Effector memory CD4-positive, alpha-beta T cell (primary cell): ENCODE results near the gene GRIPAP1.

ENCODE experiments used
- DNase-seq, 3 donors: peaks; one replicate each; pipeline ENCODE4 v3.0.0-alpha.2; 2020
- H3K27ac ChIP-seq: 2 replicates; pipeline ENCODE4 v1.7.0; 2013; ENCODE audit warnings: mild to moderate bottlenecking, low read length, moderate library complexity; ENCODE audit not compliant: insufficient read depth, poor library complexity, severe bottlenecking
- H3K27me3 ChIP-seq: replicated peaks from 2 replicates; pipeline ENCODE4 v1.7.0; 2013; ENCODE audit warnings: mild to moderate bottlenecking, low read length; ENCODE audit not compliant: insufficient read depth, control insufficient read depth, poor library complexity, severe bottlenecking
- H3K36me3 ChIP-seq: 2 replicates; pipeline ENCODE4 v1.7.0; 2013; ENCODE audit warnings: mild to moderate bottlenecking, low read length, moderate library complexity; ENCODE audit not compliant: control insufficient read depth, insufficient read depth
- H3K4me1 ChIP-seq: 2 replicates; pipeline ENCODE4 v1.7.0; 2013; ENCODE audit warnings: low read length, mild to moderate bottlenecking; ENCODE audit not compliant: control insufficient read depth, insufficient read depth, poor library complexity, severe bottlenecking
- H3K4me3 ChIP-seq: 2 replicates; pipeline ENCODE4 v1.7.0; 2013; ENCODE audit warnings: low read length, low read depth, mild to moderate bottlenecking; ENCODE audit not compliant: insufficient read depth, poor library complexity, severe bottlenecking
- H3K9me3 ChIP-seq: 2 replicates; pipeline ENCODE4 v1.7.0; 2013; ENCODE audit warnings: mild to moderate bottlenecking, low read length, moderate library complexity; ENCODE audit not compliant: control insufficient read depth
- total RNA-seq, 3 donors: gene quantifications; one replicate each; lab custom pipeline; 2026; lab: John Stamatoyannopoulos, UW

The GRIPAP1 gene
- total RNA-seq, result 91.1 to 115 (median 104) reads per million in 3 donors

DNA sequence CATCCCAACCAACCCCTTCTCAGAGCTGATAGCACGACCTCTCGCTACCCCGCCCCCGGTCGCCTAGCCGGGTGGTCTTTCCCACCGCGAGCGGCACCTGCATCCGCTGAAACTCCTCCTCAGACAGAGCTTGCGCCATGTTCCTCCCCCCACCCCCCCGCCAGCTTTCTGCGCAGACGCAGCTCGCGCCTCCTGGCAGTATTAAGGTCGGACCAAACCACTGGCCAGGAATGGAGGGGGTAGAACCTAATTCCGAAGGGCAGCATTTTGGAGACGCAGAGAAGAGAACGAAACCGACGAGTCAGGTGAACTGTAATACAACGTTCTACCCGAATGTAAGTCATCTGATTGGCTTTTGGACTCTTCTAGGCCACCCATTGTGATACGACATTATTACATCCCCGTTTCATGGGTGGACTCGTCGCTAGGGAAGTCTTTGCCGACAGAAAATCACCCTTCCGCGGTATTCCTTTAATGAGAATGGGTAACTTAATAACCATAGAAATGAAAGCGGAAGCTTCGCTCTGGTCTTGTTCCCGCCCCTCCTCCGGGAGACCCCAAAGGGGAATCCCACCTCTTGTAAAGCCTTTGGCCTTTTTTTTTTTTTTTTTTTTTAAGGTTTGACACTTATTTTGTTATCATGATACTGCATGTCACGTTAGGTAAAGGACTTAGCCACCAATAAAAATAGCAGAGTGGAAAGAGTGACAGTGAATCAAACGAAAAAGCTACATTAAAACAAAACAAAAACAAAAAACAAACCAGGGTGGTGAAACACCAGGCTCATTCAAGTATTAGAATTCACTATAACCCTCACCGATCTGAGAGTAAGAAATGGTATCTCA lies at the start of gene GRIPAP1:
Gene GRIPAP1 (minus strand): TSS at position 174 of the 845 bp plus-strand sequence. CDS start 35 bp downstream, at position 139.
- Histone ChIP-seq H3K27me3 (no peaks in the 10 kb centered on the region), H3K27ac (peak within 1 kb of the TSS; percentile 94), H3K36me3 (peaks cover 9% of the 10 kb centered on the region), H3K4me1 (peaks cover 2% of the 10 kb centered on the region), H3K4me3 (peak within 1 kb of the TSS; percentile 87), H3K9me3 (no peaks in the 10 kb centered on the region)
- DNase-seq, result peak; percentile 68 to 73 (median 70)

GRCh38 chrX:49043987-49044281 lies 41.9 kb upstream of the GRIPAP1 start:
- DNase-seq, result no peak
- no peak overlapping the region for H3K4me3 ChIP-seq
- peak overlapping the region; percentile 76 for H3K27ac ChIP-seq
- peaks cover 17% of the 10 kb centered on the region for H3K4me1 ChIP-seq
- no peaks in the 10 kb centered on the region for H3K9me3 ChIP-seq
- no peaks in the 10 kb centered on the region for H3K27me3 ChIP-seq
- H3K36me3 ChIP-seq, result peaks cover 7% of the 10 kb centered on the region

DNA sequence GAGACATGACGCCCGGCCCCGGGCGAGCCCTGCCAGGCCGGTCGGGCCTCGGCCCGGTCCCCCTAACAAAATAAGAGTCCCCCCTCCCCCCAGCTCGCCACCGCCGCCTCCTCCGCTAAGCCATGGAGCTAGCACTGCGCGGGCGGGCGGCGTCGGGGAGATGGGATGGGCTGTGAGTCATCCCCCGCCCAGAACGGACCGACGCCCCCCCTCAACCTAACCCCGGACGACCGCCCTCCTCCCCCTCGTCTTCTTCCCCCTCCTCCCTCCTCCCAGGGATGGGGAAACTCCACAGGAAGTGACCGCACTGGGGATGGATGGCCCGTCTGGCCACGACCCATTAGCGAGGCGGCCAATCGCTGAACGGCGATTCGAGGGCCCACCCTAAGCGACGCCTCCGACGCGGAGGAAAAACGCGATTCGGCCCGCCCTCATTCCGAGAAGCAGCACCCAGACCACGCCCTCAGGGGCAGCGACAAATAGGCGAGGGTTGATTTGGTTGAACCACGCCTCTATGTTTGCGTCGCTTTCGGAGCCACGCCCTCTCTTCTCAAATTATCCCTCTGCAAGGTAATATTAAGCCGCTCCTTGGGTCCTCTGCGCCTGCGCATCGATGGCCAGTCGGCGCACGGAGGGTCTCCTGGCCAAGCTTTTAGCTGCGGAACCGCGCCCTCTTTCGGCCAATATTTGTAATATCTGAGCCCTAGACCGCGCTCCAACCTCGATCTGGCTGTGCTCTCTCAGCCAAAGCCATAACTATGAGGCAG lies 41.3 kb upstream of the GRIPAP1 start, which contains the start of gene TFE3:
Gene TFE3 (minus strand): TSS at position 138 of the 767 bp plus-strand sequence. CDS start 131 bp downstream, at position 7.
- peak within 1 kb of the TSS; percentile 61 for H3K4me3 ChIP-seq
- H3K9me3 ChIP-seq, result no peaks in the 10 kb centered on the region
- peak; percentile 94 to 95 (median 95) for DNase-seq
- no peaks in the 10 kb centered on the region for H3K27me3 ChIP-seq
- H3K4me1 ChIP-seq, result peaks cover 17% of the 10 kb centered on the region
- peaks cover 11% of the 10 kb centered on the region for H3K36me3 ChIP-seq
- peak within 1 kb of the TSS; percentile 89 for H3K27ac ChIP-seq

GRCh38 chrX:49042581-49043219 lies 40.6 kb upstream of the GRIPAP1 start:
- H3K9me3 ChIP-seq, result no peaks in the 10 kb centered on the region
- H3K4me1 ChIP-seq, result peaks cover 17% of the 10 kb centered on the region
- peak overlapping the region; percentile 89 for H3K27ac ChIP-seq
- H3K4me3 ChIP-seq, result peak overlapping the region; percentile 61
- peak in 1 of 3 donors; percentile 5 for DNase-seq
- H3K36me3 ChIP-seq, result peaks cover 13% of the 10 kb centered on the region
- H3K27me3 ChIP-seq, result no peaks in the 10 kb centered on the region

DNA sequence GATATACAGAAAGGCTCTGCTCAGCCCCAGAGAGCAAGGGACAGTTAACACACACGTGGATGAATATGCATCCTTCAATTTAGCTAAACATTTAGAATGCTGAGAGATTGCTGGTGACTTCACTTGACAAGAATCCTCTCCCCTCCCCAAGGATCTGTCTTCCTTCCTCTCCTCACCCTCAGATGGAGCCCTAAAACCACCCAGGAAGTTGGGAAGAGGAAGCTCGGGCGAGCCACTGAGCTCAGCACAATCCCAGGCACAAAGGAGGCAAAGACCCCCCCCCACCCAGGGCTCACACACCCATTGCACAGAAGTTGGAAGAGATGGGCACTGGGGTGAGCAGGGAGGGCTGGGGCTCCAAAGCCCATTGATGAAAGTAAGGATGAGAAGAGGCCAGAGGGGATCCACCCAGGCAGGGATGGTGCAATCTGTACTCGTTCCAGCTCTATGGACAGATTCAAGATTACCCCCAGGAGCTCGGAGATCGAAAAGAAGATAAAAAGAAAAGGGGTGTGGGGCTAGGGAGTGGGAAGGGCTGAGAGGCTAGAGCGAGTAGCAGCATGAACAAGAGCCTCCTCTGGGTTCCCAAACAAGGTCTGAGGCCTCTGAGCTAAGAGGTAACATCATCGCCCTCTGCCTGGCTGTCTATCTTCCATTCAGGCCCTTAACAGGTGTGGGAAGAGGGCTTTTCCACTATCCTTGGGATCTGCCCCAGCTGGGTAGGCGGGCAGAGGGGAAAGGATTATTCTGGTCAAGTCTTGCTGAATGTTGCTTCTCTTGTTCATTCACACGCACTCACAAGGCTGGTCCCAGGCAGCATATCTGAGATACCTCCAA lies 39.9 kb upstream of the GRIPAP1 start:
- Histone ChIP-seq H3K27me3 (no peaks in the 10 kb centered on the region), H3K4me3 (peak overlapping the region; percentile 61), H3K4me1 (peaks cover 17% of the 10 kb centered on the region), H3K9me3 (no peaks in the 10 kb centered on the region), H3K27ac (peak overlapping the region; percentile 89), H3K36me3 (peaks cover 15% of the 10 kb centered on the region)
- DNase-seq, result no peak

- no peak for DNase-seq
- Histone ChIP-seq H3K27me3 (no peaks in the 10 kb centered on the region), H3K36me3 (peaks cover 15% of the 10 kb centered on the region), H3K27ac (no peak overlapping the region), H3K4me1 (peaks cover 17% of the 10 kb centered on the region), H3K4me3 (no peak overlapping the region), H3K9me3 (no peaks in the 10 kb centered on the region)
These were observed 38.4 kb upstream of the GRIPAP1 start for GRCh38 chrX:49040376-49040955.

- Histone ChIP-seq H3K36me3 (peaks cover 15% of the 10 kb centered on the region), H3K4me1 (peaks cover 17% of the 10 kb centered on the region), H3K9me3 (no peaks in the 10 kb centered on the region), H3K27me3 (no peaks in the 10 kb centered on the region), H3K4me3 (no peak overlapping the region), H3K27ac (no peak overlapping the region)
- DNase-seq, result peak; percentile 18 to 41 (median 36)
These were observed 37.7 kb upstream of the GRIPAP1 start for GRCh38 chrX:49039598-49040375.

GRCh38 chrX:49037883-49038475 lies 35.9 kb upstream of the GRIPAP1 start:
- Histone ChIP-seq H3K27me3 (no peaks in the 10 kb centered on the region), H3K4me1 (peaks cover 14% of the 10 kb centered on the region), H3K9me3 (no peaks in the 10 kb centered on the region), H3K36me3 (peaks cover 23% of the 10 kb centered on the region), H3K27ac (no peak overlapping the region), H3K4me3 (no peak overlapping the region)
- no peak for DNase-seq
